Prostate gland (tissue), 2 donors: ENCODE data around the gene SLC35D3. TPM values are rescaled to one million over a fixed set of nuclear protein-coding genes. Genes with fewer than 3 reads are reported as not detected.
"Not testable (repeated sequence)": the region's sequence is repeated elsewhere in the genome, so short reads cannot be mapped to it uniquely, and the experiment has no call there.

Experiments
- DNase-seq: peaks from one replicate; pipeline ENCODE4 v3.0.0-alpha.2; 2019; ENCODE audit warnings: low spot score
- H3K27ac ChIP-seq, 2 donors: fragments of 200-600 bp; sonication (generic); 2 replicates each; pipeline ENCODE4 v1.5.1; 2017 to 2019
- H3K27me3 ChIP-seq: fragments of 200-600 bp; sonication (generic); replicated peaks from 2 replicates; pipeline ENCODE4 v1.5.1; 2019; ENCODE audit not compliant: insufficient read depth
- H3K36me3 ChIP-seq, 2 donors: fragments of 200-600 bp; sonication (generic); 1 replicate in 1 of 2; 2 replicates in 1 of 2; pipeline versions ENCODE4 v1.5.1 to v1.8.1; 2017 to 2019
- H3K4me1 ChIP-seq: fragments of 200-600 bp; sonication (generic); replicated peaks from 2 replicates; pipeline ENCODE4 v1.5.1; 2019
- H3K4me3 ChIP-seq, 2 donors: fragments of 200-600 bp; sonication (generic); 2 replicates each; pipeline ENCODE4 v1.5.1; 2017 to 2019
- H3K9me3 ChIP-seq: fragments of 200-600 bp; sonication (generic); 2 replicates; pipeline ENCODE4 v1.5.1; 2017
- POLR2A ChIP-seq: fragments of 450-650 bp; IDR thresholded peaks from one replicate; pipeline ENCODE4 v1.6.1; 2016; ENCODE audit warnings: antibody characterized with exemption, mild to moderate bottlenecking
- POLR2AphosphoS5 ChIP-seq: sonication (generic); formaldehyde crosslinking; IDR thresholded peaks from one replicate; pipeline ENCODE4 v1.6.1; 2017; ENCODE audit warnings: antibody characterized with exemption
- WGBS: methylation state at CpG from one replicate; pipeline ENCODE4 v1.1.5; 2018; 5-methylcytosine and 5-hydroxymethylcytosine counted together
- intact Hi-C: fragments of 100-400 bp; cut with DNase I; formaldehyde crosslinking; loops from one replicate; pipeline ENCODE4 v1.14.2; 2022
- total RNA-seq, 2 donors: library from RNA; depleted of rRNA; stranded (reverse); fragments of >200 nt; gene quantifications; one replicate each; pipeline ENCODE4 v1.1.0, GENCODE V29; 2016
- TF ChIP-seq, protein P1 (sequence below), 4 experiments: fragments of 200-600 bp in 2 of 4; fragments of 450-650 bp in 2 of 4; sonication (generic) in 2 of 4; IDR thresholded peaks; 1 replicate in 3 of 4; 2 replicates in 1 of 4; pipeline ENCODE4 v1.5.1; 2016 to 2019; ENCODE audit warnings: antibody characterized with exemption in 4 of 4, mild to moderate bottlenecking in 2 of 4, moderate library complexity in 2 of 4

Gene SLC35D3
- total RNA-seq, 2 donors from 2014 or later, result 0.23 TPM; not detected in 1

DNA sequence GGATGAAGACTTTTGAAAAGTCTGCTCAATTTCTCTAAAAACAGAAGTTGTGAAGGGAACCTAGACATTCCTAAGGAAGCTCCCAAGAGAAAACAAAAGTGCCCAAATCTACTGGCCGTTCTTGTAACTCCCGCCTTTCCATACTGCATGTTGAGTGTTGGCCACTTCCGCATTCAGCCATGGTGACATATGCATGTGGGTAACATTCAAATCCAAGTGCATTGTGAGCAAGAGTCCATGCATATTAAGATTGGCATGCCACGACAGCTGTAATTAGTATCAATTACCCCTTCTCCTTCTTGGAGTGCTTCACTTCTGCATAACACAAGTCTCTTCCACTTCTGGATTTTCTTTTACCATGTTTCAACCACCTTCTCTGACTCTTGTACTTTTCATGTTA is 8.4 kb downstream of the SLC35D3 start:
- Histone ChIP-seq H3K27me3 (no peaks in the 10 kb centered on the region), H3K9me3 (no peaks in the 10 kb centered on the region), H3K36me3 (no peaks in the 10 kb centered on the region), H3K4me3 (no peak overlapping the region), H3K27ac (no peak overlapping the region), H3K4me1 (no peaks in the 10 kb centered on the region)
- 93% methylated on average over 4 of the region's 4 CpGs for WGBS
- DNase-seq, result no peak
- TF ChIP-seq, protein P1, sequence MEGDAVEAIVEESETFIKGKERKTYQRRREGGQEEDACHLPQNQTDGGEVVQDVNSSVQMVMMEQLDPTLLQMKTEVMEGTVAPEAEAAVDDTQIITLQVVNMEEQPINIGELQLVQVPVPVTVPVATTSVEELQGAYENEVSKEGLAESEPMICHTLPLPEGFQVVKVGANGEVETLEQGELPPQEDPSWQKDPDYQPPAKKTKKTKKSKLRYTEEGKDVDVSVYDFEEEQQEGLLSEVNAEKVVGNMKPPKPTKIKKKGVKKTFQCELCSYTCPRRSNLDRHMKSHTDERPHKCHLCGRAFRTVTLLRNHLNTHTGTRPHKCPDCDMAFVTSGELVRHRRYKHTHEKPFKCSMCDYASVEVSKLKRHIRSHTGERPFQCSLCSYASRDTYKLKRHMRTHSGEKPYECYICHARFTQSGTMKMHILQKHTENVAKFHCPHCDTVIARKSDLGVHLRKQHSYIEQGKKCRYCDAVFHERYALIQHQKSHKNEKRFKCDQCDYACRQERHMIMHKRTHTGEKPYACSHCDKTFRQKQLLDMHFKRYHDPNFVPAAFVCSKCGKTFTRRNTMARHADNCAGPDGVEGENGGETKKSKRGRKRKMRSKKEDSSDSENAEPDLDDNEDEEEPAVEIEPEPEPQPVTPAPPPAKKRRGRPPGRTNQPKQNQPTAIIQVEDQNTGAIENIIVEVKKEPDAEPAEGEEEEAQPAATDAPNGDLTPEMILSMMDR (IDR thresholded peaks at IDR 0.05), result no peak
- TF ChIP-seq POLR2AphosphoS5 (no peak), POLR2A (no peak)
- intact Hi-C loops, result no loop called here

DNA sequence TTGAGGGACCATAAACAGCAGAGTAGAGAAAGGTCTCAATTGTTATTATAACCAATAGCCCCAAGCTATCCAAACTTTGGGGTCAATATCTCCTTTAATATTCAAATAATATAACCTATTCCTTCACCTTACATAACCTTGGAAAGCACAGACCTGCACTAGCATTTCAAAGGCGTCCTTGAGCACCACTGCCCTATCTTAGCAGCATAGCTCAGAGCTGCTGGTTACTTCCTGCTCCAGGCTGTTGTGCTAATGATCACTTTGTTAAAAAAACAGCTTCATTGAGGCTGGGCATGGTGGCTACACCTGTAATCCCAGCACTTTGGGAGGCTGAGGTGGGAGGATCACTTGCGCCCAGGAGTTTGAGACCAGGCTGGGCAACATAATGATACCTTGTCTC is 10.5 kb downstream of the SLC35D3 start:
- 98% methylated on average over 2 of the region's 2 CpGs for WGBS
- no peaks in the 10 kb centered on the region for H3K36me3 ChIP-seq

DNA sequence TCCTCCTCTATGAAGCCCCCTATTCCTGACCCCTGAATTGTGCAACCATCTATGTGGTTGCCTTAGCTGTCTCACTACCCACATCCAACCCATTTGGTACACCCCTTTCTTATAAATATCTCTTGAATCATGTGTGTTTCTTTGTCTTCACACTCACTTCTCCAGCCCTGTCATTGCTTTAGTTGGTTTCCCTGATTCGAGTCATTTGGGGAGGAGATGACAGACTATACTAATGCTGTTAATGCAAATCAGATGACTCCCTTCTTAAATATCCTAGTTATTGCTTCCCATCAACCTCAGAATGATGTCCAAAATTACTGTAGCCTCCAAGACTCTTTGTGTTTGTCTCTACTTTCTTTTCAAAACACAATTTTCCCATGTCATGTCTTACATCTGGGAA is 23.0 kb downstream of the SLC35D3 start:
- no peak for TF ChIP-seq POLR2AphosphoS5
- Histone ChIP-seq H3K4me1 (no peaks in the 10 kb centered on the region), H3K27me3 (no peaks in the 10 kb centered on the region), H3K4me3 (no peak overlapping the region), H3K36me3 (no peaks in the 10 kb centered on the region), H3K9me3 (no peaks in the 10 kb centered on the region), H3K27ac (no peak overlapping the region)
- 87% methylated on average over 1 of the region's 1 CpG for WGBS
- no peak for DNase-seq
- intact Hi-C loops, result no loop called here

More for the DNA sequence above, 10.5 kb downstream of the SLC35D3 start:
- Histone ChIP-seq H3K4me1 (no peaks in the 10 kb centered on the region), H3K27me3 (no peaks in the 10 kb centered on the region), H3K27ac (no peak overlapping the region), H3K4me3 (no peak overlapping the region), H3K9me3 (no peaks in the 10 kb centered on the region)
- no peak for DNase-seq
- TF ChIP-seq POLR2A (no peak), POLR2AphosphoS5 (no peak)
- TF ChIP-seq, protein P1 (IDR thresholded peaks at IDR 0.05), result no peak
- intact Hi-C loops, result no loop called here

DNA sequence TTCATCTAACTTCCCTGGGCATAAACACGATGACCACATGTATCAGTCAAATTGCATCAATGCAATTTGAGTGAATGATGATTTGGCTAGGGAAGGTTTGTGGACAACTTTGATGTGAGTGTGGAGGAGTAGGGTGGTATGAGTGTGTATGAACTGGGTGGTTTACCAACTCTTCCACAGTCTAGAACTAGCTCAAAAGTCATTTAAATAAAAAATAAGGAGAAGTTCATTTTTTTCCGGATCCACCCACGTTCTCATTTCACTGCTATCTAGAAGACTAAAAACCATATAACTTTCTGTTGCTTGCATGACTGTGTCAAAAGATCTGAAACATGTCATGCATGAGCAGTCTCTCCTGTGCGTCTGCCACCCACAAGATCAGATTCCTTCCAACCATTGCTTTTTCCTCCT is 23.6 kb downstream of the SLC35D3 start:
- Histone ChIP-seq H3K9me3 (no peaks in the 10 kb centered on the region), H3K27me3 (no peaks in the 10 kb centered on the region), H3K36me3 (no peaks in the 10 kb centered on the region), H3K4me1 (no peaks in the 10 kb centered on the region), H3K4me3 (no peak overlapping the region), H3K27ac (no peak overlapping the region)
- no peak for DNase-seq
- 82% methylated on average over 4 of the region's 4 CpGs for WGBS
- intact Hi-C loops, result no loop called here
- no peak for TF ChIP-seq POLR2A
- TF ChIP-seq, protein P1 (IDR thresholded peaks at IDR 0.05), result no peak
- no peak for TF ChIP-seq POLR2AphosphoS5

DNA sequence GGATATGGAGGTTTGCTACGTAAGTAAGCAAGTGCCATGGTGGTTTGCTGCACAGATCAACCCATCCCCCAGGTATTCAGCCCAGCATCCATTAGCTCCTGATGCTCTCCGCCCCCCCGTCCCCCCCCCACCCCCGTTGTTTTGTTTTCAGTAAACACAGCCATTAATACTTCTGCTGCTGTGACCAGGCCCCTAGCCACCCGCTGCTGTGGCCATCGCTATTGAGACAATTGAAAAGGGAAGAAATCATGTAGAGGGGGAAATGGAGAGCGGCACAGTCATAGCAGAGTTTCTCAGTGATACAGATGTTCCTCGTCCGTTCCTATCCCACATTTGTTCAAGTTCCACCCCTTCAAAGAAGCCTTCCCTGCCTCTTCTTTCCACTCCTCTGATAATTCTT is 24.9 kb downstream of the SLC35D3 start:
- TF ChIP-seq POLR2A, result no peak
- TF ChIP-seq, protein P1 (IDR thresholded peaks at IDR 0.05), result no peak
- TF ChIP-seq POLR2AphosphoS5, result no peak
- Histone ChIP-seq H3K36me3 (no peaks in the 10 kb centered on the region), H3K27me3 (no peaks in the 10 kb centered on the region), H3K27ac (no peak overlapping the region), H3K4me1 (no peaks in the 10 kb centered on the region), H3K4me3 (no peak overlapping the region), H3K9me3 (no peaks in the 10 kb centered on the region)
- intact Hi-C loops, result no loop called here
- WGBS, result 59% methylated on average over 9 of the region's 9 CpGs
- no peak for DNase-seq

DNA sequence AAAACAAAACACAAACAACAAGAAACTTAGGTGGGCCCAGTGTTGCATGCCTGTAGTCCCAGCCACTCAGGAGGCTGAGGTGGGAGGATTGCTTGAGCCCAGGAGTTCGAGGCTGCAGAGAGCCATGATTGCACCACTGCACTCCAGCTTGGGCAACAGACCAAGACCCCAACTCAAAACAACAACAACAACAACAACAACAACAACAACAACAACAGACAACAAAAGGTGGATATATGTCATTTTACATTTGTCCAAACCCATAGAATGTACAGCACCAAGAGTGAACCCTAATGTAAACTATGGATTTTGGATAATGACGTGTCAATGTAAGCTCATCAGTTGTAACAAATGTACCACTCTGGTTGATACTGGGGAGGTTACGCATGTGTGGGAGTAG is 27.9 kb downstream of the SLC35D3 start:
- WGBS, result 99% methylated on average over 3 of the region's 3 CpGs
- H3K4me3 ChIP-seq, H3K36me3 ChIP-seq, H3K4me1 ChIP-seq, H3K27ac ChIP-seq, H3K9me3 ChIP-seq, intact Hi-C loops, DNase-seq, H3K27me3 ChIP-seq: not testable (repeated sequence)
